Nephron (organoid): Measurements from ENCODE around the gene ANKK1.
A peak's percentile ranks its signal among the peaks of the same experiment; 100 is the strongest.

Source experiments
- H3K27ac Mint-ChIP-seq, 3 experiments: 2 replicates each; pipeline ENCODE4 v1.8.0; 2020; ENCODE audit warnings: mixed read lengths in 3 of 3, mild to moderate bottlenecking in 2 of 3, moderate library complexity in 1 of 3
- H3K27me3 Mint-ChIP-seq: 2 replicates; pipeline ENCODE4 v1.8.0; 2021; ENCODE audit warnings: low read depth, mild to moderate bottlenecking, moderate library complexity, mixed read lengths
- H3K36me3 Mint-ChIP-seq: 2 replicates; pipeline ENCODE4 v1.8.0; 2020; ENCODE audit warnings: low read depth, mixed read lengths
- H3K4me1 Mint-ChIP-seq: 2 replicates; pipeline ENCODE4 v1.8.0; 2020; ENCODE audit warnings: mixed read lengths
- H3K4me3 Mint-ChIP-seq, 3 experiments: 2 replicates each; pipeline ENCODE4 v1.8.0; 2020; ENCODE audit warnings: mild to moderate bottlenecking in 3 of 3, mixed read lengths in 3 of 3, moderate library complexity in 2 of 3
- H3K9me3 Mint-ChIP-seq: 2 replicates; pipeline ENCODE4 v1.8.0; 2020; ENCODE audit warnings: mixed read lengths
- CTCF ChIP-seq, 3 experiments: fragments of 200-600 bp; sonication (generic); IDR thresholded peaks; one replicate each; pipeline ENCODE4 v1.5.0; 2021; ENCODE audit warnings: antibody characterized with exemption in 3 of 3; ENCODE audit not compliant: unreplicated experiment in 3 of 3

ANKK1 gene

GRCh38 chr11:113387605-113388211, at the start of gene ANKK1:
Gene ANKK1 (plus strand): TSS chr11:113387779. CDS start chr11:113387885, 106 bp downstream.
- Mint-ChIP-seq H3K9me3 (no peaks in the 10 kb centered on the region), H3K4me1 (no peaks in the 10 kb centered on the region), H3K4me3 (peak within 1 kb of the TSS in 1 of 3 experiments; percentile 24), H3K36me3 (no peaks in the 10 kb centered on the region), H3K27me3 (peaks cover 19% of the 10 kb centered on the region), H3K27ac (no peak within 1 kb of the TSS)
- TF ChIP-seq CTCF (IDR thresholded peaks at IDR 0.05; ENCODE audit: unreplicated experiment in 3 of 3), result peak in 2 of 3 experiments; percentile 31 to 53

GRCh38 chr11:113338730-113339129, 48.8 kb upstream of the ANKK1 start:
- H3K4me3 Mint-ChIP-seq, result no peak overlapping the region
- H3K9me3 Mint-ChIP-seq, result no peaks in the 10 kb centered on the region
- no peaks in the 10 kb centered on the region for H3K4me1 Mint-ChIP-seq

GRCh38 chr11:113339929-113340589, 47.5 kb upstream of the ANKK1 start:
- no peaks in the 10 kb centered on the region for H3K9me3 Mint-ChIP-seq
- no peak for TF ChIP-seq CTCF (IDR thresholded peaks at IDR 0.05; ENCODE audit: unreplicated experiment in 3 of 3)
- no peak overlapping the region for H3K4me3 Mint-ChIP-seq
- peaks cover 71% of the 10 kb centered on the region for H3K36me3 Mint-ChIP-seq
- H3K4me1 Mint-ChIP-seq, result no peaks in the 10 kb centered on the region
- no peaks in the 10 kb centered on the region for H3K27me3 Mint-ChIP-seq
- no peak overlapping the region for H3K27ac Mint-ChIP-seq

More at GRCh38 chr11:113338730-113339129, 48.8 kb upstream of the ANKK1 start:
- H3K36me3 Mint-ChIP-seq, result peaks cover 67% of the 10 kb centered on the region
- H3K27me3 Mint-ChIP-seq, result no peaks in the 10 kb centered on the region
- no peak overlapping the region for H3K27ac Mint-ChIP-seq
- TF ChIP-seq CTCF (IDR thresholded peaks at IDR 0.05; ENCODE audit: unreplicated experiment in 3 of 3), result no peak

GRCh38 chr11:113341388-113342165, 46.0 kb upstream of the ANKK1 start:
- H3K9me3 Mint-ChIP-seq, result no peaks in the 10 kb centered on the region
- no peak overlapping the region for H3K4me3 Mint-ChIP-seq
- H3K27ac Mint-ChIP-seq, result no peak overlapping the region
- peaks cover 3% of the 10 kb centered on the region for H3K4me1 Mint-ChIP-seq
- TF ChIP-seq CTCF (IDR thresholded peaks at IDR 0.05; ENCODE audit: unreplicated experiment in 3 of 3), result no peak
- H3K36me3 Mint-ChIP-seq, result peaks cover 56% of the 10 kb centered on the region
- H3K27me3 Mint-ChIP-seq, result no peaks in the 10 kb centered on the region

- Mint-ChIP-seq H3K36me3 (peaks cover 29% of the 10 kb centered on the region), H3K4me1 (peaks cover 3% of the 10 kb centered on the region), H3K27me3 (no peaks in the 10 kb centered on the region), H3K27ac (no peak overlapping the region), H3K9me3 (no peaks in the 10 kb centered on the region), H3K4me3 (no peak overlapping the region)
- no peak for TF ChIP-seq CTCF (IDR thresholded peaks at IDR 0.05; ENCODE audit: unreplicated experiment in 3 of 3)
These were observed 41.6 kb upstream of the ANKK1 start for GRCh38 chr11:113345978-113346377.
